NCI-H774 (cell line): ENCODE measurements around the gene FITM2.
A peak's percentile ranks its signal among the peaks of the same experiment; 100 is the strongest.
"Not testable (repeated sequence)": the region's sequence is repeated elsewhere in the genome, so short reads cannot be mapped to it uniquely, and the experiment has no call there.

Source experiments
- DNase-seq: peaks from one replicate; lab custom pipeline; 2025; lab: John Stamatoyannopoulos, UW

Gene FITM2

GRCh38 chr20:44331201-44331600 is 20.2 kb upstream of the FITM2 start:
- DNase-seq, result no peak

GRCh38 chr20:44328428-44328827 is 17.4 kb upstream of the FITM2 start:
- no peak for DNase-seq

GRCh38 chr20:44327748-44328147 is 16.7 kb upstream of the FITM2 start:
- not testable (repeated sequence) for DNase-seq

GRCh38 chr20:44326391-44327159 is 15.6 kb upstream of the FITM2 start:
- DNase-seq, result no peak

- no peak for DNase-seq
Observed at GRCh38 chr20:44324343-44324742, 13.3 kb upstream of the FITM2 start.

GRCh38 chr20:44319839-44320422 is 8.9 kb upstream of the FITM2 start:
- DNase-seq, result no peak

GRCh38 chr20:44314870-44315269 is 3.9 kb upstream of the FITM2 start:
- DNase-seq, result no peak

GRCh38 chr20:44309763-44310663 is 989 bp downstream of the FITM2 start:
- no peak for DNase-seq

- no peak for DNase-seq
Observed at GRCh38 chr20:44306927-44307326, 4.1 kb downstream of the FITM2 start.

- DNase-seq, result no peak
Observed at GRCh38 chr20:44304383-44304782, 6.6 kb downstream of the FITM2 start.

GRCh38 chr20:44302736-44303135 is 8.3 kb downstream of the FITM2 start:
- no peak for DNase-seq

- DNase-seq, result peak; percentile 59
Observed at GRCh38 chr20:44302026-44302669, 8.9 kb downstream of the FITM2 start.

- DNase-seq, result no peak
Observed at GRCh38 chr20:44301285-44301684, 9.7 kb downstream of the FITM2 start.

GRCh38 chr20:44299011-44299535 is 11.9 kb downstream of the FITM2 start:
- not testable (repeated sequence) for DNase-seq

- no peak for DNase-seq
Observed at GRCh38 chr20:44297721-44298120, 13.3 kb downstream of the FITM2 start.

GRCh38 chr20:44296011-44296410 is 15.0 kb downstream of the FITM2 start:
- peak; percentile 56 for DNase-seq

- no peak for DNase-seq
Observed at GRCh38 chr20:44291754-44292153, 19.2 kb downstream of the FITM2 start.

- no peak for DNase-seq
Observed at GRCh38 chr20:44288252-44288651, 22.8 kb downstream of the FITM2 start.

- no peak for DNase-seq
Observed at GRCh38 chr20:44287272-44288097, 23.5 kb downstream of the FITM2 start.

GRCh38 chr20:44284032-44284431 is 27.0 kb downstream of the FITM2 start:
- no peak for DNase-seq

- DNase-seq, result no peak
Observed at GRCh38 chr20:44282192-44282591, 28.8 kb downstream of the FITM2 start.
